Mucosa of gallbladder (tissue), 1 donor: ENCODE measurements around the gene ATOH8. TPM values are rescaled to one million over a fixed set of nuclear protein-coding genes. Genes with fewer than 3 reads are reported as not detected.
A peak's percentile ranks its signal among the peaks of the same experiment; 100 is the strongest.

Experiments
- DNase-seq: peaks from one replicate; pipeline ENCODE4 v3.0.0-alpha.2; 2020; ENCODE audit warnings: low spot score
- total RNA-seq: library from RNA; stranded (reverse); gene quantifications from one replicate; pipeline ENCODE4 v1.2.1, GENCODE V29; 2021
- donor health status: DM: no; HTN: no; CAD: no.

The ATOH8 gene
- total RNA-seq, 1 donor from 2014 or later: 9.0 TPM

GRCh38 chr2:85786444-85786843 lies 32.7 kb downstream of the ATOH8 start:
- DNase-seq: no peak

GRCh38 chr2:85786865-85787264 lies 33.1 kb downstream of the ATOH8 start:
- no peak for DNase-seq

GRCh38 chr2:85787282-85787980 lies 33.6 kb downstream of the ATOH8 start:
- no peak for DNase-seq

- no peak for DNase-seq
Measured at GRCh38 chr2:85787981-85788340, 34.2 kb downstream of the ATOH8 start.

- no peak for DNase-seq
Measured at GRCh38 chr2:85788603-85789002, 34.8 kb downstream of the ATOH8 start.

DNA sequence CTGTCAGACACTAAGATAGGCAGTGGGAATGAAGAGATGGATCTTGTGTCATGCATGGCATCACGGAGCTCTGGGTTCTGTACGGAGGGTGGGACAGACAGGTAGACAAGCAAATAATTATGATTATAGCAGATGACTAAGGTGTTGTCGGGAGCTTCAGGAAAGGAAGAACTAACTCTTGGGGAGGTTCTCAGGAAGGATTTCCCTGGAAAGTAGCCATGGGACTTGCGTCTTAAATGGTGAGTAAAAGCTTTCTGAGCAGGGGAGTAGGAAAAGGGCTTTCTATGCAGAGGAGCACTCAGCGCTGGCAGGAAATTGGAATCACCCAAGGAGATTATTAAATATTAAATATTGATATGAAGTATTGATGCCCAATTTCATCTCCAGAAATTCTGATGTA lies 35.5 kb downstream of the ATOH8 start:
- DNase-seq: no peak

- DNase-seq: no peak
Measured at GRCh38 chr2:85790032-85790431, 36.2 kb downstream of the ATOH8 start.

- no peak for DNase-seq
Measured at GRCh38 chr2:85790499-85791188, 36.9 kb downstream of the ATOH8 start.

DNA sequence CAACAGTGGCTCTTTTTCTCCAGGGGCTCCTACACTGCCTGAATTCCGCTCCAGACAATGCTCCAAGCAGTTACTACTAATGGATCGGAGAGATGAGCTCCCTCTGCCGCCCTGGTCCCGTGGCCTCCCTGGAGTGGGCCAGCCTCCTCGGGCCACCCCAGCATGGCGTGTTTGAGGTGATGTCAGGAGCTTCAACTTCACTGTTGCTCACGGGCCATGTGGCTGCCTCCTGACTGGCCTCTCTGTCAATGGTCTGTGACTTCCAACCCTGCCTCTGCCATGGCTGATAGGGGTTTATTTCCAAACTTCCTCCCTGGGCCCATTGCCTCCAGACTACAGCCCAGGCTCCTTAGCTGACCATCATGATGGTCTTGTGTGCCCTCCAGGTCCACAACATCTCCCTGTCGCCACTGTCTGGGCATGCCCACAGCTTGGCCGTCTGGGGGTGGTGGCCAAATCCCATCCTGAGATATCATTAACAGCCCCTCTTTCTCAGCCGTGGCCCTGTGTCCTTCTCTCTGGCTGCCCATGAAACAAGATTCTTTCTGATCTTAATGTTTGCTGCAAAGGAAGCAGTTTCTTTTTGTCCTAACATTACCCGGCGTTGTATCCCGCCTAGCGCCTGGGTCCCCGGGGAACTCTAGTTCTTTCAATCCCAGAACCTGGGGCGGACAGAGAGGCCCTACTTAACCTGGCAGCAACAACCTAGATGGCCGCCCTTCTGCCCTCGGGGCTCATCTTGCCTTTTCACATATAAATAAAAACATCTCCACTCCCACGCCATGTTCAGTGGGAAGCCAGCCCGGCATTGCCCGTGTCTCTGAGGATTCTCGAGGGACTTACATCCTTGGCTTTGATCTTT lies 38.1 kb downstream of the ATOH8 start:
- DNase-seq: no peak

GRCh38 chr2:85792783-85793441 lies 39.1 kb downstream of the ATOH8 start:
- no peak for DNase-seq

DNA sequence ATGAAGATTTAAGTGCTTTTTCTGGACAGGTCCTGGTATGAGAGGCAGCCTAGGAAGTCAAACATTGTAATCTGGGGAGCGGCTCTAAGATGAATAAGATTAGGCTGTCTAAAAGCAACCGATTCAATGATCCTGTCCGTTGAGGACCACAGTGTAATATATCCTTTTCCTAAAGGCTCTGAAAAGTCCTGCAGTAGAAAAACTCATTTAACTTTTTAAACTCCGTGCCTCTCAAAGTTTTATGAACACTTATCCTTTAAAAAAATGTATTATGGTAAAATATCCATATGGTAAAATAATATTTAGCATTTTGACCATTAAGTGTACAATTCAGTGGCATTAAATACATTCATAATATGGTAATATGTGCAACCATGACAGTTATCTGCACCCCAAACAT lies 39.8 kb downstream of the ATOH8 start:
- no peak for DNase-seq

GRCh38 chr2:85794038-85794441 lies 40.2 kb downstream of the ATOH8 start:
- no peak for DNase-seq

DNA sequence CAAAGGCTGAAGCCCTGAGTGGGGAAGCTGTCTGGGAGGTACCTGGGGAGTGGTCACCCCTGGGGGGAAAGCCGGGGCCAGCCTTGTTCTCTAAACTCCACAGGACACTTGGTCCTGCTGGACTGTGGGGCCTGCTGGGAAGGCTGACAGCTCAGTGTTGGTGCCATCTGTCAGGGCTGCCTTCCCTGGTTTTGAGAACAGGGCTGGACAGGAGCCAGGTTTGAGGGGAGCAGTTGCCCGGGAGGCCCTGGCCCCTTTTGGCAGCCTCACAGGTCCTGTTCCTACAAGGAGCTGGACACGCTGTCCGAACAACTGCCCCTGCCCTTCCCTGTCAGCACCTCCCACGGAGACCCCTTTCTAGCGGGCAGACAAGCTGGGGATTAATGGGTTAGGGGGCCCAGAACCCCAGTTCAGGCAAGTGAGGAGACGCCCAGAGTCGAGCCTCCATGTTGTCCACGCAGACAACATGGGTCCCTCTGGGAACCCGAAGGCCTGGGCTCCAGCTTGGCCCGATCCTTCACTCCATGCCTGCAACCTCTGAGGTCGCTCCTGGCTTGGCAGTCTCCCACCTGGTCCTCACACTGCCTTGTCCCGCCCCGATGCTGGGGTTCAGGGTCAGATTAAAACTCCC lies 40.8 kb downstream of the ATOH8 start:
- no peak for DNase-seq

DNA sequence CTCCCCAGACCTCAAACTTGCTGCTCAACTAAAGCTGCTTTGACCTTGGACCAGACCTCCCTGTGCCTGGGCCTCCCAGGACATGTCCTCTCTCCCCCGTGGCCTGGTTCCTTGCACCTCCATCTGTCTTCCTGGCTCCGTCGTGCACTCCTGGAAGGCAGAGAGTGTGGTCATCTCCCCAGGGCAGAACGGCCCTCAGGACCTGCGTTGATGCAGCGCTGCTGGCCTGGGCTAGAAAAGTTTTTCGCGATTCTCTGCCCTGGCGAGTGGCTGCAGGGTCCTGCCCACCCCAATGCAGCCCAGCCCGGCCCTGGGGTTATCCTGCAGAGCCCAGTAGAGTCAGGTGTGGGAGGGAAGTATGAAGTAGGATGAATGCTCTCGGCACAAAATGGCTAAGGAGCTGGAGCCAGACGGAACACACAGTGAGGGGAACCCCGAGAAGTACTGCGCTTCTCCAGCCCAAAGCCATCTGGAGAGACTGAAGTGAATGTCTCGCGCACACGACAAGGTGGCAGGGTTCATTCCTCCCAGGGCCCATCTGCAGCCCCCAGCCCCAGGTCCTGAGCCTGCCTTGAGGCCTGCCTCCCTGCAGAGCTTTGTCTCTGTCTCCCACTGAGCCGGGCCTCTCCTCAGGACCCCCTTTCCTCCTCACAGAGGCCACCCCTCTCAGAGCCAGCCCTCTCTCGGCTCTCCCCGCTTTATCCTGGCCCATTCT lies 41.7 kb downstream of the ATOH8 start:
- DNase-seq: no peak

DNA sequence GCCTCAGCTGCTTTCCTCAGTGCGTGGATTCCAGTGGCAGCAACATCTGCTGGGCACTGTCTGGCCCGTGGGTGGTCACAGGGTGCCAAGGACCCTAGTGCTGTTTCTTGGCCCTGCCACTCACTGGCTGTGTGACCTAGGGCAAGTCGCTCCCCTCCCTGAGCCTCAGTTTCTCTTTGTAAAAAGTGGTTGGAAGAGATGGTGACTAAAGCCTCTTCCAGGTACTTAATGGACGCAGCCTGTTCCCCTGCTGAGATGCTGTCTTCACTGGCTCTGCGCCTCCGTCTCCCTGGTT lies 42.2 kb downstream of the ATOH8 start:
- no peak for DNase-seq

- no peak for DNase-seq
Measured at GRCh38 chr2:85796341-85797262, 42.8 kb downstream of the ATOH8 start.

GRCh38 chr2:85797263-85797660 lies 43.5 kb downstream of the ATOH8 start:
- DNase-seq: no peak

DNA sequence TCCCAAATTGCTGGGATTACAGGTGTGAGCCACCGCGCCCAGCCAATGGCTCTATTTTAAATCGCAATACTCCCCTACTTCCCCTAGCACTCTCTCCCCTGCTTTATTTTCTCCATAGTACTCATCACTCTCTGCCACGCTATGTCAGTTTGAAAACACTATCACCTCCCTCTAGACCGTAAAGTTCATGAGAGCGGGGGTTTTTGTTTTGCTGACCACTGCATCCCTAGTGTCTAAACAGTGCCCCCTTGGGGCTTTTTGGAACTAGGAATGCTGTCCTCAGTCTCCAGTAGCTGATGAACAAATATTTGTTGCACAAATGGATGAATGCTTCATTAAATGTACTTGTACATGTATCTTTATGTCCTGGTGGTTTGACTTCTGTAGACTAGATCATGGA lies 44.1 kb downstream of the ATOH8 start:
- no peak for DNase-seq

DNA sequence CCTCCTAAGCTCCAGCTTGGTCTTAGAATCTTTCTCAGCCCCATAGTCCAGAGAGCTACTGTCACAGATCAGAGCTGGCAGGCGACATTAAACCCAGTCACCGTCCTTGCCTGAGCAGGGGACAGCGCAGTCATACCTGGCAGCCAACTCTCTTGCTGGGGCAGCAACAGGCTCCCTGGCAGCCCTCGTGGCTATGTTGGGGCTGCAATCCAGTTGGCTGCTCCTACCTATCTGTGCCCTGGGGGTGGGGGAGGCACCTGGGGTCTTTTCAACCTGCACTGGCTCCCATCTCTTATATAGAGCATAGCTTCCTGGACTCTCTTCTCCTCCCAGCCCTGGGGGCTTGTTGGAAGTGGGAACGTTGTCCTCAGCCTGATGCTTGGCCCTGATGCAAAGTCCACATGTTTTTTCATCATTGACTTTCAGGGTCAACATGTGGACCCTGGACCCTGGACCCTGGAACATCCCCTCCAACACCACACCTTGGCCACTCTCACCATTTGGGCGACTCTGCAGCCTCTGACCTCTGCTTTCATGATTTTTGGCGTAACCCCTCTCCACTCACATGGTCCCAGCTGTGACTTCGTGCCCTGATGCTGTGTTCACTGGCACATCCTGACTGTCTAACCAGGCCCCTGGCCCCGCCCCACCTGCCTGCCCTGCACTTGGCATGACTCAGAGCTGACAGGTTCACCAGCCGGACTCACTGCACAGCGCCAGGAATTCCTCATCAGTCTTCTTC lies 45.6 kb downstream of the ATOH8 start:
- DNase-seq: peak; percentile 60
